COLO668 (cell line): Measurements from ENCODE around the gene HCFC1.

ENCODE experiments used
- DNase-seq: peaks from one replicate; lab custom pipeline; 2025; ENCODE audit not compliant: unreplicated experiment; lab: John Stamatoyannopoulos, UW

Gene HCFC1

GRCh38 chrX:153906126-153906917, 65.3 kb downstream of the HCFC1 start:
- no peak for DNase-seq

GRCh38 chrX:153905481-153906095, 66.0 kb downstream of the HCFC1 start:
- peak; percentile 21 for DNase-seq

- no peak for DNase-seq
Measured at GRCh38 chrX:153903991-153904957, 67.3 kb downstream of the HCFC1 start, which contains the start of gene AVPR2. AVPR2 (plus strand) TSS chrX:153904673; CDS start chrX:153905146, 473 bp downstream.

GRCh38 chrX:153903238-153903980, 68.2 kb downstream of the HCFC1 start:
- no peak for DNase-seq

- DNase-seq: no peak
Measured at GRCh38 chrX:153902385-153902784, 69.2 kb downstream of the HCFC1 start.

GRCh38 chrX:153901753-153902140, 69.9 kb downstream of the HCFC1 start:
- no peak for DNase-seq

- peak; percentile 35 for DNase-seq
Measured at GRCh38 chrX:153900831-153901752, 70.5 kb downstream of the HCFC1 start.

GRCh38 chrX:153897899-153898298, 73.7 kb downstream of the HCFC1 start:
- no peak for DNase-seq
